ENCODE measurements around the gene ZNHIT6.

DNA sequence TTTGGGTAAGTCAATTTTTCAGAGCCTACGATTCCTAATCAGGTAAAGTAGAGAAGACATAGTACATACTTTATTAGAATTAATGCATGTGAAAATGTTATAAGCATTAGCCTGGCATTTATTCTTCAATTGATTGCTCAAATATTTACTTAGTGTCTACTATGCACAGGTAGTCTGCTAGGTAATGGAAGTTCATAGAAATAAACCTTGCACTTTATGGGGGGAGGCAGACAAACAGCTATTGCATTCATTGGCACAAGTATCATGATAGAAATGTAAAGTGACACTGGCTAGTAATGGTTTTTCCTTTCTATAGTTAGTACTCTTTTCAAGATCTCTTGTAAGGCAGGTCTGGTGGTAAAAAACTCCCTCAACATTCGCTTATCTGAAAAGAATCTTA is 44.9 kb downstream of the ZNHIT6 start:
- TF ChIP-seq, protein P1, sequence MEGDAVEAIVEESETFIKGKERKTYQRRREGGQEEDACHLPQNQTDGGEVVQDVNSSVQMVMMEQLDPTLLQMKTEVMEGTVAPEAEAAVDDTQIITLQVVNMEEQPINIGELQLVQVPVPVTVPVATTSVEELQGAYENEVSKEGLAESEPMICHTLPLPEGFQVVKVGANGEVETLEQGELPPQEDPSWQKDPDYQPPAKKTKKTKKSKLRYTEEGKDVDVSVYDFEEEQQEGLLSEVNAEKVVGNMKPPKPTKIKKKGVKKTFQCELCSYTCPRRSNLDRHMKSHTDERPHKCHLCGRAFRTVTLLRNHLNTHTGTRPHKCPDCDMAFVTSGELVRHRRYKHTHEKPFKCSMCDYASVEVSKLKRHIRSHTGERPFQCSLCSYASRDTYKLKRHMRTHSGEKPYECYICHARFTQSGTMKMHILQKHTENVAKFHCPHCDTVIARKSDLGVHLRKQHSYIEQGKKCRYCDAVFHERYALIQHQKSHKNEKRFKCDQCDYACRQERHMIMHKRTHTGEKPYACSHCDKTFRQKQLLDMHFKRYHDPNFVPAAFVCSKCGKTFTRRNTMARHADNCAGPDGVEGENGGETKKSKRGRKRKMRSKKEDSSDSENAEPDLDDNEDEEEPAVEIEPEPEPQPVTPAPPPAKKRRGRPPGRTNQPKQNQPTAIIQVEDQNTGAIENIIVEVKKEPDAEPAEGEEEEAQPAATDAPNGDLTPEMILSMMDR (IDR thresholded peaks at IDR 0.05) = no peak
- no peak for TF ChIP-seq POLR2A (IDR thresholded peaks at IDR 0.05)

Measured in uterus (tissue), 2 donors.